SK-N-MC (cell line): Measurements from ENCODE around the gene FKBP10.
A peak's percentile ranks its signal among the peaks of the same experiment; 100 is the strongest.

Experiments used
- DNase-seq: peaks from one replicate; pipeline ENCODE4 v3.0.0-alpha.2; 2011; ENCODE audit warnings: low read depth, low spot score
- H3K27ac ChIP-seq: fragments of 200-600 bp; sonication (generic); 2 replicates; pipeline ENCODE4 v1.5.1; 2016; ENCODE audit warnings: mixed run types
- H3K36me3 ChIP-seq: fragments of 200-600 bp; sonication (generic); 2 replicates; pipeline ENCODE4 v1.6.1; 2017; ENCODE audit warnings: antibody characterized with exemption, low read length, mixed read lengths; ENCODE audit not compliant: insufficient read depth
- H3K4me3 ChIP-seq: fragments of 200-600 bp; sonication (generic); 2 replicates; pipeline ENCODE4 v1.5.1; 2016
- H3K9ac ChIP-seq: fragments of 200-600 bp; sonication (generic); 2 replicates; pipeline ENCODE4 v1.8.0; 2017; ENCODE audit warnings: mixed run types, mixed read lengths; ENCODE audit not compliant: insufficient read length
- H3K9me3 ChIP-seq: fragments of 200-600 bp; sonication (generic); 2 replicates; pipeline ENCODE4 v1.6.1; 2017; ENCODE audit warnings: low read depth, mild to moderate bottlenecking, antibody characterized with exemption, low read length, moderate library complexity, mixed read lengths
- EZH2 ChIP-seq: fragments of 200-600 bp; sonication (generic); IDR thresholded peaks from one replicate; pipeline ENCODE4 v1.6.1; 2017; ENCODE audit warnings: antibody characterized with exemption
- FOXP2 ChIP-seq: optimal IDR thresholded peaks from 2 replicates; pipeline ENCODE3; 2011; ENCODE audit warnings: mild to moderate bottlenecking, moderate library complexity; ENCODE audit not compliant: insufficient read depth; ENCODE audit errors: extremely low read length, control extremely low read depth
- POLR2AphosphoS5 ChIP-seq: IDR thresholded peaks from 2 replicates; pipeline ENCODE4 v1.6.1; 2012; ENCODE audit warnings: mild to moderate bottlenecking, low read depth, low read length, borderline replicate concordance

The FKBP10 gene

DNA sequence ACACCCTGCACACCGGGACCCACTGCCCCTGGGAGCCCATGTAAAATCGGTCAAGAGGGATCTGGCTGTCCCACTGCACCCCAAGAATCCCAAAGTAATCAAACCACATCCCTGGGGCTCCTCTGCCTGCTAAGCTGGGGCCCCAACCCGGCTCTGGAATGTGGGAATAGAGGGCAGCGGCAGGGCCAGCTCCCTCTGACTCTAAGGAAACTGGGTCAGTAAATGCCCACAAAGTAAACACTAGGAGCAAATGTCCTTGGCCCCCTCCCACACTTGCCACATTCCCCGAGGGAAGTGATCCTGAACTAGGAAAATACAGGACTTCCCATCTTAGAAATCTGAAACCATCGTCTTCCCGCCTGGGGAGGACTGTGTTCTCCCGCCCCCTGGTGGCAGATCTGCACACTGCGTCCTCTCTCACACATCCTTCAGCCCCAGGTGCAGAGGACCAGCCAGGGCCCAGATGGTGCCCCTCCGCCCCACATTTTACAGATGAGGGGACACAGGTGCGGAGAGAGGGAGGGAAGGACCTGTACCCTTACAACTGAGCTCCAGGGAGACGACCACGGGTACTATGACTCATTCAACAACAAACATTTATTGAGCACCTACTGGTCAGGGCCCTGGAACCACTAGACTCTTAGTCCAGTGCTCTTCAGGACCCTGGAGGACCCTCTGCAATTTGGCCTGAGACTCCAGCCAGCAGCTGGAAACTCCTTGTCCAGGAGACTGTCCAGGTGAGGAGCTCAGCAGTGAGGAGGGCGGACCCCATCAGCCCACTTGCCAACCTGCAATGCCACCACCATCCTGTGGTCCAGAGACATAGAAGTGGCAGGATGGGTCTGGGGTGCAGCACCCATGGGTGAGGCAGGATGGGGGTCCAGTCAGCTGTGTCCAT is 11.2 kb upstream of the FKBP10 start:
- Histone ChIP-seq H3K4me3 (no peak overlapping the region), H3K27ac (no peak overlapping the region), H3K9me3 (no peaks in the 10 kb centered on the region), H3K36me3 (no peaks in the 10 kb centered on the region), H3K9ac (no peak overlapping the region)
- TF ChIP-seq FOXP2 (no peak), POLR2AphosphoS5 (peak; percentile 39; the same call in 1 of the 2 replicates), EZH2 (no peak)
- no peak for DNase-seq

DNA sequence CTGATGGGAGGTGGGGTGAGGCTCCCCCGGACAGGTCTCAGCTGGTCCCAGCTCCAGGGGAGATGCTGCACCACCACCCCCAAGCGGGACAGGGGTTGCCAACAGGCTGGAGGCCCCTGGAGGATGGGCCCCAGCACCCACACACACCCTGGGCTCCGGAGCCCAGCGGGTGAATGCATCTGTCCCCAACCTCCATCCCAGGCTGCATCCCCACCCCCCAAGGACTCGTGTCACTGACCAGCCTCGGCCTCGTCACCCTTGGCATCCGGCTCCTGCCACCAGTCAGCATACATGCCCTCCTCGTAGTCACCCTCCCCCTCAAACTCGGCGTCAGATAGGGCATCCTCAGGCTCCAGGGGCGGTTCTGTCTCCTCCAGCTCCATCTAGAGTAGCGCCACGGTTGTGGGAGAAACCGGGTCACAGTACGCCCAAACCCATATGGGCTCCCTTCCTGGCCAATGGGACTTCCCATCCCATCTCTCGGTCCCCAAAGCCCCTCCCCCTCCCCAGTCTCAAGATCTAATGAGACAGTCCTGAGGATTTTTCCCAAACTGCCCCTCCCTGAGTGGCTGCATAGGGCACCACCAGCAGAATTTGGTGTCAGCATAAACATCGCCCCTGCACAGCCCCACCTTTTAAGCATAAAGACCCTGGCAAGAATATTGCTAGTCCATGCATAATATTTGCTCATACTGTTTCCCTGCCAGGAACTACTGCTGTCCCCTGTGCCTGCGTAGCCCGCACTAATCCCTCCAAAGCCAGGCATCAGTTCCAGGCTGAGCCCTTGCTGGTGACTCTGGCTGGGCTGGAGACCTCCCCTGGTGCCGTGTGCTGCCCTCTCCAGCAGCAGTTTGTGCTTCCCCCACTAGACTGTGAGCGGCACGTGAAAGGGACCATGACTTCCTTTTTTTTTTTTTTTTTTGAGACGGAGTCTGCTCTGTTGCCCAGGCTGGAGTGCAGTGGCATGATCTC is 9.5 kb upstream of the FKBP10 start:
- no peak for DNase-seq
- no peak overlapping the region for H3K27ac ChIP-seq
- H3K36me3 ChIP-seq, result no peaks in the 10 kb centered on the region
- TF ChIP-seq POLR2AphosphoS5 (no peak), FOXP2 (no peak), EZH2 (no peak)
- H3K4me3 ChIP-seq, result no peak overlapping the region
- H3K9ac ChIP-seq, result no peak overlapping the region
- no peaks in the 10 kb centered on the region for H3K9me3 ChIP-seq

DNA sequence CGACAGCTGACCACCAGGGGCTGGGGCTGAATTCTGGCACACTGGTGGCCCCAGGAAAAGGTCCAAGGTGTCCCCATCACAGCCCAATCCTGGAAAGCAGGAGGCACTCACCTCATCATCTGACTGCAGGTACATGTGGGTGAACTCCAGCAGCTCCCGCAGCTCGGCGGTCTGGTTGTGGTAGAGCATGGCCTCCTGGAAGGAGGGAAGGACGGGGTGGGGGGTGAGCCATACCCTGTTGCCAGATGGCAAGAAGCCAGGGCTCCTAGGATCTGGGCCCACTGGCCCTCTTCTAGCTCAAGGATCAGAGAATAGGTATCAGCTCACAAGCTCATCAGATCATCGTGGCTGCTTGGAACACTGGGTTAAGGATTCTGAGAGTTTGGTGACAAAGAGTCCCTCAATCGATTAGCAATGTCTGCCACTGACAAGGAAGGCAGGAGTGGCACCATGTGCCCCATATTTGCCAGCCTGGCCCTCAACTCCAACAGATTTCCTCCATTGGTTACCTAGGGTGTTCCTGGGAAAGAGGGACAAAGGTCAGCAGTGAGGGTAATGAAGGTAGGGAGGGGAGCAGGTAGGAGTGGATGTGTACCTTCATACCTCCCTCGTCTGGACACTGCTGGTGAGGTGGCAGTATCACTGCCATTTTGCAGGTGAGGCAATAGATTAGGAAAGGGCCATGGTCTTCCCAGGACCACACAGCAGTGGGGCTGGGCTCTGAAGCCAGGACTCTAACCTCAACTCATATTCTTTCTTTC is 5.9 kb upstream of the FKBP10 start:
- TF ChIP-seq EZH2, result no peak
- TF ChIP-seq FOXP2, result no peak
- TF ChIP-seq POLR2AphosphoS5, result no peak
- Histone ChIP-seq H3K9me3 (no peaks in the 10 kb centered on the region), H3K27ac (no peak overlapping the region), H3K9ac (no peak overlapping the region), H3K4me3 (no peak overlapping the region), H3K36me3 (no peaks in the 10 kb centered on the region)
- no peak for DNase-seq

- Histone ChIP-seq H3K27ac (no peak overlapping the region), H3K9me3 (no peaks in the 10 kb centered on the region), H3K9ac (peak overlapping the region; percentile 80), H3K36me3 (no peaks in the 10 kb centered on the region), H3K4me3 (peak overlapping the region; percentile 95)
- TF ChIP-seq EZH2, result no peak
- no peak for TF ChIP-seq FOXP2
- no peak for DNase-seq
Measured at GRCh38 chr17:41810659-41811548, 1.9 kb upstream of the FKBP10 start.

GRCh38 chr17:41811549-41812380 is 1.0 kb upstream of the FKBP10 start, which contains the start of gene P3H4:
Gene P3H4 (minus strand): TSS chr17:41811949. CDS start chr17:41811915, 34 bp downstream.
- peak within 1 kb of the TSS; percentile 95 for H3K4me3 ChIP-seq
- no peak; the same call in 1 of the 2 replicates for TF ChIP-seq POLR2AphosphoS5
- peak; percentile 44 for TF ChIP-seq FOXP2
- no peak within 1 kb of the TSS for H3K27ac ChIP-seq
- DNase-seq, result no peak
- H3K36me3 ChIP-seq, result no peaks in the 10 kb centered on the region
- peak within 1 kb of the TSS; percentile 80 for H3K9ac ChIP-seq
- H3K9me3 ChIP-seq, result no peaks in the 10 kb centered on the region

GRCh38 chr17:41813152-41813680 is 412 bp downstream of the FKBP10 start:
- no peaks in the 10 kb centered on the region for H3K36me3 ChIP-seq
- no peak overlapping the region for H3K4me3 ChIP-seq

More at GRCh38 chr17:41813152-41813680, 412 bp downstream of the FKBP10 start:
- H3K27ac ChIP-seq, result no peak overlapping the region
- H3K9ac ChIP-seq, result no peak overlapping the region
- no peak for DNase-seq
- TF ChIP-seq POLR2AphosphoS5 (no peak), EZH2 (no peak), FOXP2 (no peak)
- no peaks in the 10 kb centered on the region for H3K9me3 ChIP-seq
